Neuronal stem cell (in vitro differentiated cells): ENCODE measurements around the gene ATXN10.

Experiments used
- DNase-seq: peaks from one replicate; pipeline ENCODE4 v3.0.0-alpha.2; 2013; ENCODE audit warnings: low spot score
- H2AFZ ChIP-seq: one replicate; pipeline ENCODE4 v1.6.1; 2013; ENCODE audit warnings: mild to moderate bottlenecking, low read length, inconsistent platforms
- H2AK5ac ChIP-seq: 2 replicates; pipeline ENCODE4 v1.6.1; 2013; ENCODE audit warnings: low read depth, mild to moderate bottlenecking, inconsistent platforms, low read length, moderate library complexity, mixed read lengths
- H2BK120ac ChIP-seq: 2 replicates; pipeline ENCODE4 v1.6.1; 2013; ENCODE audit warnings: low read depth, mild to moderate bottlenecking, inconsistent platforms, low read length, moderate library complexity, mixed read lengths
- H2BK12ac ChIP-seq: one replicate; pipeline ENCODE4 v1.6.1; 2013; ENCODE audit warnings: low read length, inconsistent platforms
- H2BK15ac ChIP-seq: 2 replicates; pipeline ENCODE4 v1.6.1; 2013; ENCODE audit warnings: mild to moderate bottlenecking, low read length, inconsistent platforms, mixed read lengths
- H2BK5ac ChIP-seq: one replicate; pipeline ENCODE4 v1.6.1; 2013; ENCODE audit warnings: inconsistent platforms, mild to moderate bottlenecking, low read length, moderate library complexity
- H3K14ac ChIP-seq: one replicate; pipeline ENCODE4 v1.6.1; 2013; ENCODE audit warnings: low read length, inconsistent platforms
- H3K18ac ChIP-seq: 2 replicates; pipeline ENCODE4 v1.6.1; 2013; ENCODE audit warnings: low read length, inconsistent platforms
- H3K23ac ChIP-seq: 2 replicates; pipeline ENCODE4 v1.6.1; 2013; ENCODE audit warnings: low read depth, mild to moderate bottlenecking, mixed read lengths, low read length, inconsistent platforms; ENCODE audit not compliant: poor library complexity
- H3K27ac ChIP-seq: replicated peaks from 3 replicates; pipeline ENCODE4 v1.5.1; 2013; ENCODE audit warnings: low read length, inconsistent platforms
- H3K27me3 ChIP-seq, 3 experiments: 2 replicates each; pipeline ENCODE4 v1.6.1; 2013; ENCODE audit warnings: low read length in 3 of 3, mild to moderate bottlenecking in 2 of 3, inconsistent platforms in 1 of 3, low read depth in 1 of 3, mixed read lengths in 1 of 3, moderate library complexity in 1 of 3; ENCODE audit not compliant: control insufficient read depth in 3 of 3, insufficient read depth in 3 of 3
- H3K36me3 ChIP-seq, 2 donors: replicated peaks in 1 of 2; 2 replicates each; pipeline ENCODE4 v1.6.1; 2013; ENCODE audit warnings: low read length in 2 of 2; ENCODE audit not compliant: control insufficient read depth in 2 of 2, insufficient read depth in 2 of 2
- H3K4ac ChIP-seq: 2 replicates; pipeline ENCODE4 v1.6.1; 2013; ENCODE audit warnings: inconsistent platforms, mild to moderate bottlenecking, low read length, moderate library complexity
- H3K4me1 ChIP-seq, 2 donors: 1 replicate in 1 of 2; 2 replicates in 1 of 2; pipeline ENCODE4 v1.6.1; 2013; ENCODE audit warnings: low read length in 2 of 2, low read depth in 1 of 2; ENCODE audit not compliant: control insufficient read depth in 2 of 2, insufficient read depth in 1 of 2
- H3K4me2 ChIP-seq: one replicate; pipeline ENCODE4 v1.6.1; 2013; ENCODE audit warnings: mild to moderate bottlenecking, low read length, inconsistent platforms; ENCODE audit not compliant: insufficient read depth, poor library complexity, severe bottlenecking
- H3K4me3 ChIP-seq, 2 donors: 2 replicates each; pipeline ENCODE4 v1.5.1; 2013; ENCODE audit warnings: low read length in 2 of 2, mild to moderate bottlenecking in 2 of 2, inconsistent platforms in 1 of 2, moderate library complexity in 1 of 2
- H3K79me1 ChIP-seq: one replicate; pipeline ENCODE4 v1.6.1; 2013; ENCODE audit warnings: low read depth, mild to moderate bottlenecking, inconsistent platforms, low read length, moderate library complexity
- H3K9ac ChIP-seq: one replicate; pipeline ENCODE4 v1.6.1; 2013; ENCODE audit warnings: mild to moderate bottlenecking, low read depth, low read length, inconsistent platforms; ENCODE audit not compliant: poor library complexity
- H3K9me3 ChIP-seq, 2 donors: replicated peaks in 1 of 2; 2 replicates each; pipeline versions ENCODE3 to v1.6.1; 2013; ENCODE audit warnings: low read length in 2 of 2, mild to moderate bottlenecking in 2 of 2, inconsistent platforms in 1 of 2, low read depth in 1 of 2, mixed read lengths in 1 of 2, moderate library complexity in 1 of 2; ENCODE audit not compliant: control insufficient read depth in 2 of 2, insufficient read depth in 1 of 2
- H4K8ac ChIP-seq: one replicate; pipeline ENCODE4 v1.6.1; 2013; ENCODE audit warnings: low read depth, mild to moderate bottlenecking, inconsistent platforms, low read length, moderate library complexity
- H4K91ac ChIP-seq: one replicate; pipeline ENCODE4 v1.6.1; 2013; ENCODE audit warnings: low read length, low read depth, mild to moderate bottlenecking, inconsistent platforms; ENCODE audit not compliant: poor library complexity
- WGBS, 2 donors: extraction: QIAGEN DNeasy Blood & Tissue Kit; methylation state at CpG; one replicate each; pipeline ENCODE4 v1.1.7; 2013; ENCODE audit warnings: missing lambda C conversion rate in 2 of 2, mixed read lengths in 1 of 2; ENCODE audit not compliant: insufficient read length in 2 of 2, insufficient replicate concordance in 1 of 2; ENCODE audit errors: extremely low coverage in 2 of 2; 5-methylcytosine and 5-hydroxymethylcytosine counted together

The ATXN10 gene

GRCh38 chr22:45814198-45814597, 142.6 kb downstream of the ATXN10 start:
- Histone ChIP-seq H4K8ac (no peak overlapping the region), H2BK5ac (no peak overlapping the region), H3K27me3 (no peaks in the 10 kb centered on the region), H3K18ac (no peak overlapping the region), H3K79me1 (no peaks in the 10 kb centered on the region), H3K9ac (no peak overlapping the region), H3K4me1 (peaks cover 12 to 13% of the 10 kb centered on the region in 2 donors), H3K4ac (no peak overlapping the region), H2AK5ac (no peak overlapping the region), H4K91ac (no peak overlapping the region), H3K23ac (no peak overlapping the region), H2BK15ac (no peak overlapping the region), H2AFZ (no peak overlapping the region), H2BK120ac (no peak overlapping the region), H3K36me3 (peaks cover 6 to 67% of the 10 kb centered on the region in 2 donors), H3K4me2 (no peak overlapping the region), H3K4me3 (no peak overlapping the region), H3K14ac (no peak overlapping the region), H3K9me3 (no peaks in the 10 kb centered on the region), H2BK12ac (no peak overlapping the region), H3K27ac (no peak overlapping the region)
- no peak for DNase-seq
- no CpG with 5 or more reads among the region's 2 CpGs for WGBS, 2 donors

- no CpG with 5 or more reads among the region's 8 CpGs for whole genome bisulfite sequencing, 2 donors
Measured at GRCh38 chr22:45816776-45817175, 145.1 kb downstream of the ATXN10 start.

GRCh38 chr22:45817745-45818423, 146.2 kb downstream of the ATXN10 start:
- Histone ChIP-seq H3K4me2 (no peak overlapping the region), H2BK15ac (no peak overlapping the region), H3K9ac (no peak overlapping the region), H3K4ac (no peak overlapping the region), H3K23ac (no peak overlapping the region), H3K79me1 (no peaks in the 10 kb centered on the region), H3K9me3 (no peaks in the 10 kb centered on the region), H2AFZ (no peak overlapping the region), H3K4me3 (no peak overlapping the region), H4K8ac (no peak overlapping the region), H3K4me1 (peaks cover 13 to 14% of the 10 kb centered on the region in 2 donors), H2BK5ac (no peak overlapping the region), H3K36me3 (peaks cover 6 to 57% of the 10 kb centered on the region in 2 donors), H3K18ac (peak overlapping the region; percentile 39), H2BK120ac (no peak overlapping the region), H2AK5ac (no peak overlapping the region), H2BK12ac (no peak overlapping the region), H4K91ac (no peak overlapping the region), H3K27me3 (no peaks in the 10 kb centered on the region), H3K14ac (peak overlapping the region; percentile 5), H3K27ac (no peak overlapping the region)
- WGBS, 2 donors = no CpG with 5 or more reads among the region's 8 CpGs
- DNase-seq = no peak

More at GRCh38 chr22:45816776-45817175, 145.1 kb downstream of the ATXN10 start:
- no peaks in the 10 kb centered on the region for H3K9me3 ChIP-seq
- H3K27ac ChIP-seq = no peak overlapping the region
- no peak overlapping the region for H2BK120ac ChIP-seq
- H3K18ac ChIP-seq = no peak overlapping the region
- H2BK12ac ChIP-seq = no peak overlapping the region
- no peak overlapping the region for H3K9ac ChIP-seq
- H4K91ac ChIP-seq = no peak overlapping the region
- peaks cover 5 to 66% of the 10 kb centered on the region in 2 donors for H3K36me3 ChIP-seq
- DNase-seq = no peak
- no peak overlapping the region for H2AK5ac ChIP-seq
- no peak overlapping the region for H3K4ac ChIP-seq
- no peak overlapping the region for H2BK5ac ChIP-seq
- H3K23ac ChIP-seq = no peak overlapping the region
- no peak overlapping the region for H2BK15ac ChIP-seq
- H2AFZ ChIP-seq = no peak overlapping the region
- peaks cover 13 to 14% of the 10 kb centered on the region in 2 donors for H3K4me1 ChIP-seq
- no peak overlapping the region for H3K14ac ChIP-seq
- H3K79me1 ChIP-seq = no peaks in the 10 kb centered on the region
- H3K27me3 ChIP-seq = no peaks in the 10 kb centered on the region
- H4K8ac ChIP-seq = no peak overlapping the region
- H3K4me3 ChIP-seq = no peak overlapping the region
- no peak overlapping the region for H3K4me2 ChIP-seq

- H3K79me1 ChIP-seq = no peaks in the 10 kb centered on the region
- no CpG with 5 or more reads among the region's 14 CpGs for WGBS, 2 donors
- peaks cover 13 to 14% of the 10 kb centered on the region in 2 donors for H3K4me1 ChIP-seq
- no peak overlapping the region for H3K27ac ChIP-seq
- peak overlapping the region; percentile 33 for H3K18ac ChIP-seq
- H2BK12ac ChIP-seq = no peak overlapping the region
- H3K36me3 ChIP-seq = peaks cover 6 to 56% of the 10 kb centered on the region in 2 donors
- H2AK5ac ChIP-seq = no peak overlapping the region
- H2BK120ac ChIP-seq = no peak overlapping the region
- H2BK15ac ChIP-seq = no peak overlapping the region
- no peak overlapping the region for H3K4me3 ChIP-seq
- H4K91ac ChIP-seq = no peak overlapping the region
- H4K8ac ChIP-seq = no peak overlapping the region
- no peak for DNase-seq
- no peaks in the 10 kb centered on the region for H3K27me3 ChIP-seq
- no peak overlapping the region for H2AFZ ChIP-seq
- no peaks in the 10 kb centered on the region for H3K9me3 ChIP-seq
- no peak overlapping the region for H2BK5ac ChIP-seq
- peak overlapping the region; percentile 5 for H3K14ac ChIP-seq
- no peak overlapping the region for H3K4ac ChIP-seq
- H3K23ac ChIP-seq = no peak overlapping the region
- H3K9ac ChIP-seq = peak overlapping the region; percentile 64
- no peak overlapping the region for H3K4me2 ChIP-seq
Measured at GRCh38 chr22:45818424-45819085, 146.9 kb downstream of the ATXN10 start.
